Measurements from ENCODE around the gene GATA2.

- TF ChIP-seq CTCF (IDR thresholded peaks at IDR 0.05) (no peak), POLR2A (IDR thresholded peaks at IDR 0.05) (no peak)
Observed at GRCh38 chr3:128434524-128434923, 58.5 kb downstream of the GATA2 start.
